ENCODE data around the gene CXXC4. TPM values are rescaled to one million over a fixed set of nuclear protein-coding genes. Genes with fewer than 3 reads are reported as not detected.

CXXC4 gene
- total RNA-seq, 3 donors from 2014 or later (not counting 1 experiment from before 2014, with no cell fraction given), result 0.77 to 2.1 (median 0.82) TPM

GRCh38 chr4:104421566-104421965 is 73.1 kb downstream of the CXXC4 start:
- Mint-ChIP-seq H3K36me3 (no peaks in the 10 kb centered on the region), H3K27me3 (ENCODE audit: low read depth in 2 of 2) (no peaks in the 10 kb centered on the region), H3K4me1 (no peaks in the 10 kb centered on the region), H3K27ac (no peak overlapping the region), H3K4me3 (no peak overlapping the region), H3K9me3 (peaks cover 0 to 2% of the 10 kb centered on the region in 2 donors)
- H3K9me3 ChIP-seq (ENCODE audit: control insufficient read depth, insufficient read depth, low read length), result no peaks in the 10 kb centered on the region
- no peaks in the 10 kb centered on the region for H3K4me1 ChIP-seq (ENCODE audit: control insufficient read depth, insufficient read depth, low read length)
- no peak overlapping the region for H3K4me3 ChIP-seq (ENCODE audit: low read length)
- no peaks in the 10 kb centered on the region for H3K27me3 ChIP-seq (ENCODE audit: control insufficient read depth, insufficient read depth, low read length)
- TF ChIP-seq, protein P1, sequence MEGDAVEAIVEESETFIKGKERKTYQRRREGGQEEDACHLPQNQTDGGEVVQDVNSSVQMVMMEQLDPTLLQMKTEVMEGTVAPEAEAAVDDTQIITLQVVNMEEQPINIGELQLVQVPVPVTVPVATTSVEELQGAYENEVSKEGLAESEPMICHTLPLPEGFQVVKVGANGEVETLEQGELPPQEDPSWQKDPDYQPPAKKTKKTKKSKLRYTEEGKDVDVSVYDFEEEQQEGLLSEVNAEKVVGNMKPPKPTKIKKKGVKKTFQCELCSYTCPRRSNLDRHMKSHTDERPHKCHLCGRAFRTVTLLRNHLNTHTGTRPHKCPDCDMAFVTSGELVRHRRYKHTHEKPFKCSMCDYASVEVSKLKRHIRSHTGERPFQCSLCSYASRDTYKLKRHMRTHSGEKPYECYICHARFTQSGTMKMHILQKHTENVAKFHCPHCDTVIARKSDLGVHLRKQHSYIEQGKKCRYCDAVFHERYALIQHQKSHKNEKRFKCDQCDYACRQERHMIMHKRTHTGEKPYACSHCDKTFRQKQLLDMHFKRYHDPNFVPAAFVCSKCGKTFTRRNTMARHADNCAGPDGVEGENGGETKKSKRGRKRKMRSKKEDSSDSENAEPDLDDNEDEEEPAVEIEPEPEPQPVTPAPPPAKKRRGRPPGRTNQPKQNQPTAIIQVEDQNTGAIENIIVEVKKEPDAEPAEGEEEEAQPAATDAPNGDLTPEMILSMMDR (IDR thresholded peaks at IDR 0.05), result no peak
- DNase-seq (no peak), ATAC-seq (no peak)
- 100% methylated on average over 2 of the region's 2 CpGs for WGBS (ENCODE audit: insufficient coverage)
- intact Hi-C loops (cut with micrococcal nuclease), result no loop called here
- H3K36me3 ChIP-seq (ENCODE audit: control insufficient read depth, insufficient read depth, low read length), result no peaks in the 10 kb centered on the region
- H3K27ac ChIP-seq (ENCODE audit: low read length), result no peak overlapping the region

- Mint-ChIP-seq H3K27ac (no peak overlapping the region), H3K27me3 (ENCODE audit: low read depth in 2 of 2) (no peaks in the 10 kb centered on the region)
These were observed 73.9 kb downstream of the CXXC4 start for GRCh38 chr4:104420766-104421165.

More at GRCh38 chr4:104420766-104421165, 73.9 kb downstream of the CXXC4 start:
- Histone ChIP-seq H3K36me3 (ENCODE audit: control insufficient read depth, insufficient read depth, low read length) (no peaks in the 10 kb centered on the region), H3K27me3 (ENCODE audit: control insufficient read depth, insufficient read depth, low read length) (no peaks in the 10 kb centered on the region), H3K4me3 (ENCODE audit: low read length) (no peak overlapping the region), H3K4me1 (ENCODE audit: control insufficient read depth, insufficient read depth, low read length) (no peaks in the 10 kb centered on the region), H3K9me3 (ENCODE audit: control insufficient read depth, insufficient read depth, low read length) (no peaks in the 10 kb centered on the region), H3K27ac (ENCODE audit: low read length) (no peak overlapping the region)
- no peak for DNase-seq
- Mint-ChIP-seq H3K4me1 (no peaks in the 10 kb centered on the region), H3K4me3 (no peak overlapping the region), H3K36me3 (no peaks in the 10 kb centered on the region), H3K9me3 (peaks cover 0 to 2% of the 10 kb centered on the region in 2 donors)
- no peak for ATAC-seq
- TF ChIP-seq, protein P1 (IDR thresholded peaks at IDR 0.05), result no peak
- 59% methylated on average over 5 of the region's 5 CpGs for WGBS (ENCODE audit: insufficient coverage)
- intact Hi-C loops (cut with micrococcal nuclease), result no loop called here

Measured in natural killer cell (primary cell).